ENCODE results near the gene ASB7. TPM values are rescaled to one million over a fixed set of nuclear protein-coding genes. Genes with fewer than 3 reads are reported as not detected.

Gene ASB7
- total RNA-seq, 1 donor from 2014 or later, result 18.3 TPM

DNA sequence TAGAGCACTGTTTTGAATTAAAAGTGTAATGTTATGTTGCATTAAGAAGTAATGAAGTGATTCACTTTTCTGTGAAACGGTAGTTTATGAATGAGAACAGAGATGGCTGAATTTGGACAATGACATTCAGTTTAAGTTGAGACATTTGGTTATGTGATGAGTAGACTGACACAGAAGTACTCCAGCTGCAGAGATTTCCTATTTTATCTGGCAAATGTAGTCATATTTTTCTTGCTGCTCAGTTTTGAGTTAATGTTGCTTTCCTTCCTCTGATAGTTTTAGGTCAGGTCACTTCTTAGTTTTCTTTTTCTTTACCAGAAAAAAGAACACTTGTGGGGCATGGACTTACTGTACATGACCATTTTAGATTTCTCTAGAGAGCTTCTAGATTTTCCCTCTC is 51.2 kb downstream of the ASB7 start:
- Histone ChIP-seq H4K20me1 (ENCODE audit: low read depth) (no peaks in the 10 kb centered on the region), H3K79me2 (ENCODE audit: low read depth) (no peaks in the 10 kb centered on the region), H3K36me3 (no peaks in the 10 kb centered on the region), H3K9me3 (ENCODE audit: low read depth) (no peaks in the 10 kb centered on the region), H3K27me3 (no peaks in the 10 kb centered on the region), H3F3A (ENCODE audit: low read depth) (no peaks in the 10 kb centered on the region), H3K4me2 (no peak overlapping the region), H3K9ac (no peak overlapping the region), H3K4me3 (no peak overlapping the region), H3K27ac (no peak overlapping the region), H3K4me1 (no peaks in the 10 kb centered on the region), H2AFZ (replicated peaks) (no peak overlapping the region)
- Mint-ChIP-seq H3K27me3 (ENCODE audit: insufficient read depth, low read depth) (peaks cover 2% of the 10 kb centered on the region), H3K36me3 (peaks cover 2% of the 10 kb centered on the region), H3K4me3 (no peak overlapping the region), H3K27ac (no peak overlapping the region), H3K4me1 (peaks cover 18% of the 10 kb centered on the region), H3K9me3 (no peaks in the 10 kb centered on the region)
- TF ChIP-seq EZH2phosphoT487 (IDR thresholded peaks at IDR 0.05), result no peak
- TF ChIP-seq, protein P1, sequence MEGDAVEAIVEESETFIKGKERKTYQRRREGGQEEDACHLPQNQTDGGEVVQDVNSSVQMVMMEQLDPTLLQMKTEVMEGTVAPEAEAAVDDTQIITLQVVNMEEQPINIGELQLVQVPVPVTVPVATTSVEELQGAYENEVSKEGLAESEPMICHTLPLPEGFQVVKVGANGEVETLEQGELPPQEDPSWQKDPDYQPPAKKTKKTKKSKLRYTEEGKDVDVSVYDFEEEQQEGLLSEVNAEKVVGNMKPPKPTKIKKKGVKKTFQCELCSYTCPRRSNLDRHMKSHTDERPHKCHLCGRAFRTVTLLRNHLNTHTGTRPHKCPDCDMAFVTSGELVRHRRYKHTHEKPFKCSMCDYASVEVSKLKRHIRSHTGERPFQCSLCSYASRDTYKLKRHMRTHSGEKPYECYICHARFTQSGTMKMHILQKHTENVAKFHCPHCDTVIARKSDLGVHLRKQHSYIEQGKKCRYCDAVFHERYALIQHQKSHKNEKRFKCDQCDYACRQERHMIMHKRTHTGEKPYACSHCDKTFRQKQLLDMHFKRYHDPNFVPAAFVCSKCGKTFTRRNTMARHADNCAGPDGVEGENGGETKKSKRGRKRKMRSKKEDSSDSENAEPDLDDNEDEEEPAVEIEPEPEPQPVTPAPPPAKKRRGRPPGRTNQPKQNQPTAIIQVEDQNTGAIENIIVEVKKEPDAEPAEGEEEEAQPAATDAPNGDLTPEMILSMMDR (IDR thresholded peaks at IDR 0.05), result no peak
- TF ChIP-seq EZH2 (IDR thresholded peaks at IDR 0.05), result no peak
- DNase-seq (ENCODE audit: low spot score), result no peak

DNA sequence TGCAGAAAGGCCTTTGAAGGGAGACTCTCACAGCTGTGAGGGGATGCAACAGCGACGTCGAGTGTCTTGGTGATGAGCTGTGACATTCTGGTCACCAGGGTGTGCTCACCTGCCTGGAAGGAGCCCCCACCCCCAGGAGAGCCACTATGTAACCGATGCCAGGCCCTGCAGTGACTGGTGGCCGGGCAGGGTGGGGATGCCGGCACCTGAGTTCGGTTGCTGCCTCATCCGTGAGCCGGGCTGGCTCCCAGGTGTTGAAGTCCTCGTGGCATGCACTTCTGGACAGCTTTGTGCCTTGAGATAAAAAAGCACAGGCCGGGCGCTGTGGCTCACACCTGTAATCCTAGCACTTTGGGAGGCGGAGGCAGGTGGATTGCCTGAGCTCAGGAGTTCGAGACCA is 56.5 kb downstream of the ASB7 start:
- TF ChIP-seq, protein P1 (IDR thresholded peaks at IDR 0.05), result no peak
- TF ChIP-seq EZH2 (IDR thresholded peaks at IDR 0.05) (no peak), EZH2phosphoT487 (IDR thresholded peaks at IDR 0.05) (no peak)
- H3K79me2 ChIP-seq (ENCODE audit: low read depth), result no peaks in the 10 kb centered on the region
- H3K27ac Mint-ChIP-seq, result peak overlapping the region; percentile 36

DNA sequence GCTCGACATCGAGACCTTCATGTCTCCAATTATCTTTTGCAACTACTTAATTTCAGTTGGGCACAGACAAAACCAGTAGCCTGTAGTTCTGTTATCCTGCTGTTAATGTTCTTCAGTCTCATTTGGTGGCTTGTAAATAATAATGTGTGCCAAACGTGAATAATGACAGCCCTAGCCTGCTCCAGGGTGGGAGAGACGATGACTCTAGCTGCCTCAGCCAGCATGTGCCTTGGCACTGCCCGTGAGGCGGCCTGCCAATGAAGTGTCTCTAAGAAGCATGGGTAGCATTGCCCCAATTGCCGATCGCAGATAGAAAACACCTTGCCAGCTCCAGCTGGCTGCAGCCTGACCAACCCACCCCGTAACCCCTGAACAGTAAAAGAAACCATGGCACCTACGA is 58.8 kb downstream of the ASB7 start:
- no peak overlapping the region for H3K27ac ChIP-seq
- H3F3A ChIP-seq (ENCODE audit: low read depth), result peaks cover 18% of the 10 kb centered on the region
- H3K79me2 ChIP-seq (ENCODE audit: low read depth), result no peaks in the 10 kb centered on the region
- no peak overlapping the region for H2AFZ ChIP-seq (replicated peaks)
- H3K4me3 Mint-ChIP-seq, result no peak overlapping the region
- no peaks in the 10 kb centered on the region for H3K27me3 ChIP-seq
- H3K36me3 Mint-ChIP-seq, result no peaks in the 10 kb centered on the region
- TF ChIP-seq EZH2phosphoT487 (IDR thresholded peaks at IDR 0.05) (no peak), EZH2 (IDR thresholded peaks at IDR 0.05) (no peak)
- TF ChIP-seq, protein P1 (IDR thresholded peaks at IDR 0.05), result no peak
- H3K27ac Mint-ChIP-seq, result no peak overlapping the region
- no peak overlapping the region for H3K4me3 ChIP-seq
- peaks cover 8% of the 10 kb centered on the region for H3K27me3 Mint-ChIP-seq (ENCODE audit: insufficient read depth, low read depth)
- no peaks in the 10 kb centered on the region for H3K9me3 ChIP-seq (ENCODE audit: low read depth)
- H3K4me1 Mint-ChIP-seq, result peaks cover 30% of the 10 kb centered on the region
- no peaks in the 10 kb centered on the region for H4K20me1 ChIP-seq (ENCODE audit: low read depth)
- H3K4me2 ChIP-seq, result no peak overlapping the region
- H3K9ac ChIP-seq, result no peak overlapping the region
- no peaks in the 10 kb centered on the region for H3K36me3 ChIP-seq
- no peak for DNase-seq (ENCODE audit: low spot score)
- no peaks in the 10 kb centered on the region for H3K9me3 Mint-ChIP-seq
- H3K4me1 ChIP-seq, result peaks cover 21% of the 10 kb centered on the region

More for the DNA sequence above, 56.5 kb downstream of the ASB7 start:
- no peak overlapping the region for H3K9ac ChIP-seq
- no peak overlapping the region for H3K4me3 ChIP-seq
- H3K4me2 ChIP-seq, result no peak overlapping the region
- H3K9me3 Mint-ChIP-seq, result no peaks in the 10 kb centered on the region
- H3K4me3 Mint-ChIP-seq, result no peak overlapping the region
- no peaks in the 10 kb centered on the region for H3K36me3 Mint-ChIP-seq
- no peaks in the 10 kb centered on the region for H3K27me3 ChIP-seq
- H3K4me1 ChIP-seq, result peaks cover 18% of the 10 kb centered on the region
- DNase-seq (ENCODE audit: low spot score), result no peak
- H3K27me3 Mint-ChIP-seq (ENCODE audit: insufficient read depth, low read depth), result peaks cover 4% of the 10 kb centered on the region
- peaks cover 12% of the 10 kb centered on the region for H3F3A ChIP-seq (ENCODE audit: low read depth)
- H3K27ac ChIP-seq, result no peak overlapping the region
- H2AFZ ChIP-seq (replicated peaks), result no peak overlapping the region
- no peaks in the 10 kb centered on the region for H4K20me1 ChIP-seq (ENCODE audit: low read depth)
- no peaks in the 10 kb centered on the region for H3K9me3 ChIP-seq (ENCODE audit: low read depth)
- no peaks in the 10 kb centered on the region for H3K36me3 ChIP-seq
- H3K4me1 Mint-ChIP-seq, result peaks cover 20% of the 10 kb centered on the region
